ENCODE results near the gene SLC6A3.

The SLC6A3 gene

DNA sequence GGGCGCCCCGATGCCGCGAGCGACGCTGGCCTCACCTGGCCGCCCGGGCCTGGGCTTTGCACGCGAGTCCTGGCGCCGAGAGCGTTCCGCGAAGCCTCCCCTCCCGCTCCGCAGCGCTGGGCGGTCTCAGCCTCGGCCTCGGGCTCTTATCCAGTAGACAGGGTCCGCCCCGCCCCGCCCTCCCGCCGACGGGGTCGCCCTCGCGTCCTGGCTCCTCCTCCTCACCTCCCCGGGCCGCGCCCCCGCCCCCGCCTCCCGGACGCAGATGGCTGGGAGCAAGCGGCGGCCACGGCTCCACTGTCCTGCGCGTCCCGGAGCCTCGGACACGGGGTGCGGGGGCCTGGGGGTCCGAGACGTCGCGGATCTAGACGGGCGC, at the start of gene SLC6A3:
Gene SLC6A3, minus strand, starts transcription at position 128 of the 376 bp plus-strand sequence. CDS start 2,243 bp downstream, outside the sequence.
- DNase-seq = no peak

DNA sequence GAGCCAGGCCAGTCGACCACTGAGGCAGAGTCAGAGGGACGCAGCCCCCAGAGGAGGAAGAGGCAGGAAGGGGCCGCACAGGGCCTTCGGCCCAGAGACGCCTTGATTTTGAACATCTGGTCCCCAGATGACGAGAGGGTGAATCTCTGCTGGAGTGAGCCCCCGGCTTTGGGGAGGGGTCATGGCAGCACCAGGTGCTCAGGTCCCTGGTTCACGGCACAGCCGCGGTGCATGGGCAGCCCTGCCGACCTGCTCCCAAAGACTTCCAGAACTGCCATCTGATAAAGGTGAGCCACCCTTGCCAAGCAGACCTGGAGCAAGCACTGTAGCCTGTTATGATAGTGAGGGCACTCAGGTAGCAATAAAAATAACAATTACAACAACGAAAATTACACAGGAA, 48.7 kb upstream of the SLC6A3 start:
- no peak for DNase-seq

DNA sequence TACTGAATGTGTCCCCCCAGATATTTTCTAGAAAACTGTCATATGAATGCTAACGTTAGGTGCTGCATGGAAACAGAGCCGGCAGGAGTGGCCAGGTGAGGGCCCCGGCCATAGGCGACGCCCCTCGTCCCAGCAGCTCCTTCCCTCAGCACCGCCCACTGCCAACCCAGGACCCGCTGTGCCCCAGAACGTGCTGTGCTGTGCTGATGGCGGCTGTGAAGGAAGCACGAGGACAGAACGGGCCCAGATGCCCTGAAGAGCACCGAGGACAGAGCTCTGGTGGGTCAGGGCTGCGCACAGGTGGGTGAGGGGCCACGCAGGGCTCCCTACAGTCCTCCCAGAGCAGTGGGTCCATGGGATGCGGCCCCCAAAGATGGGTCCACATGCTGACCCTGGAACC, 48.2 kb upstream of the SLC6A3 start:
- DNase-seq = no peak

DNA sequence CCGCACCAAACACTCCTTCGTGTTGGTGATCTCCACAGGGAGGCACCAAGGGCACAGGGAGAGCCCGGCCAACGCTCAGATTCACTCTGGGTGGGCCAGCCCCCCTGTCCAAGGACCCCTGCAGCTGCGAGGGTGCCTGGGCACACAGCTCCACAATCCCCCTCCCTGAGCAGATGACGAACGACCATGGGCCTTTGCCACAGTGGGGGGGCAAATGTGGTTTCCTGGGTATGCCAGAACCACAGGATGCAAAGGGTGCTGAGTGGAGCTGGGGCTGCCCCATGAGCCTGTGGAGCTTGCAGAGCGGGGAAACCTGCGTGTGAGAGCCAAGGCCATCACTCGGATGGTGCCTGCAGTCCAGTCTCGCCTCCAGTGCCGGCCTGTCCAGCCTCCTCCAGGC, 47.5 kb upstream of the SLC6A3 start:
- DNase-seq = no peak

DNA sequence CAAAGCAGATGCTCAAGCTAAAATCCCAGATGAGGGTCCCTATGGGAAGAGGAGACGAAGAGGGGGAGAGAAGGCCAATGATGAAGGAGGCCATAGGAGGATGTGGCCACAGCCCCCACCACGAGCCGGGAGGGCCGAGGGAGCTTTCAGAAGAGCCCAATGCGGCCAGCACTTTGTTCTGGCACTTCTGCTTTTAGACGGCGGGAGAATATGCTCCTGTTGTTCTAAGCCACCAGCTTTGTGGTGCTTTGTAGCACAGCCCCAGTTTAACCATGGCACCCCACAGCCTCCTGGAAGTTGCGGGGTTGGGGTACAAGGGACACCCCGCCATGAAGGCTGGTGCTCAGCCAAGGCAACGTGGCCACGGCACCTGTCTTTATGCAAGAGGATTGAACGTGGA, 45.1 kb upstream of the SLC6A3 start:
- no peak for DNase-seq

DNA sequence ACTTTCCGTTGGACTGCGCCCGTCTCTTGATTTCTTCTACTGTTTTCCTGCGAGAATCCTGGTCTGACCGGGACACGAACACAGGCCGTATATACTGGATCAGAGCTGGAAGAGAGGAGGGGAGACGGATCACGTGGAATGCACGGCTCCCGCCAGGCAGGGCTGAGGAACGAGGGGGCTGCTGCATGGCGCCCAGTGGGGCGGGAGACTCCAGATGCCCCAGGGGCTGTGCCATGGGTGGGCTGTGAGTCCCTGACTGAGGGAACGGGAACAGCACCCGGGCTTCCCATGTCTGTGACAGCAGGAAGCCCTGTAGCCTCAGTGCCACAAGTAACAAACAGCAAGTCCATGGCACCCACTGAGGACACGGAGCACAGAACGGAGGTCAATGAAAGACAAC, 44.5 kb upstream of the SLC6A3 start:
- no peak for DNase-seq

DNA sequence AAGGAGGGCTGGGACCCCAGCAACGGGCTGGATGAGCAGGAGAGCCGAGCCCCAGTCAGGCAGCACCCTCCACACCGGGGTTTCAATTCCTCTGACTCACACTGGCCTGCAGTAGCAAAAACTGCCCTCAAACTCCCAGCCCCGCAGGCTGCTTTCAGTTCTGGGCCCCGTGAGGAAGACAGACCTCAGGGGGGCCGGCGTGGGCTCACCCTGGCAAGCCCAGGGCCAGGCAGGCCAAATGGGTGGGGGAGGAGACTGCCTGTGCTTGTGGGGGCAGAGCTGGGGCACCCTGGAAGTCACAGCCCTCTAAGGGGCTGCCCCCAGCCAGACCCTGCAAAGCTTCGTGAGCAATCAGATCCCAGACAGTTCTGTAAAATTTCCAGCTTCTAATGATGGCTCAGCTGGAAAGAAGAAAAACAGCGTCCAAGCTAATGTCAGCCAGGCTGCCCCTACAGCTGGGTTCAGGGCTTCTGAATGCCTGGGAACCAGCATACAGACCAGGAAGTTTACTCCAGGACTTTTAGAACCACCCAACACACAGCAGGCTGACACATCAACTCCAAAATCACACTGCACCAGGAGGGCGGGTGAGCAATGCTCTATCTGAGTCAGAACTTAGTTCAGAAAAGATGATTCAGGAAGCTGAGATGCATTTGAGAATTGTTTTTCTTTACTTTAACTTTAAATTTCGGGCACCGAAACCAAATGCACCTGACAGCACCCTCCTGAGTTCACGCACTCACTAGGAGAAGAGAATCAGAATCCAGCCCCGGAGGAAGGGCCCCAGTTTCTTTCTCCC, 43.8 kb upstream of the SLC6A3 start:
- DNase-seq = no peak

DNA sequence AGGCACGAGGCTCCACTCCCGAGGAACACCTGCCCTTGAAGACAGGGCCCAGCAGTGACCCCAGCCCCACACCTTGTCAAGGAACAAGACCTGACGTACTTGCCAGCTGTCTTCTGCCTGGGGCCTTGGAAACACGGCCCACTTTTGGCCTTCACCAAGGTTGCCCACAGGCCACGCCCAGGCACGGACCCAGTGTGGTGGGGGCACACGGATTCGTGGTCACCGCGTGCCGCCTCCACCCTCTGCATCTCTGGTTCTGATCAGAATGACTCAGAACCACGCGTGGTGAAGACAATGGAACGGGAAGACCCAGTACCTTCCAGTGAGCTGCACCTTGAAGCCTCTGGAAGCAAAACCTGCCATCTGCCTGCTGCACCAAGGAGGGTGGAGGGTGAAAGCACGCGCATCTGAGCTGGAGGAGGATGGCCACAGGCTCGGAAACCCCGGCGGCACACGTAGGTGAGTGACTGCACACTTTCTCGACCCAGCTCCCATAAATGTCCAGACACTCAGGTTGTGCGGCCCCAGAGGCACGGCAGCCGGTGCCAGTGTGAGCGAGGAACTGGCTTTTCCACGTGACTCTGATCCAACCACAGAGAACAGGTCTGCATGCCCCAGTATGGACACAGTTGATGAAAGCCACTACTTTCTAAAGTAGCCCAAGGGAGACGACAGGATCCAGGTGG, 42.0 kb upstream of the SLC6A3 start:
- no peak for DNase-seq

DNA sequence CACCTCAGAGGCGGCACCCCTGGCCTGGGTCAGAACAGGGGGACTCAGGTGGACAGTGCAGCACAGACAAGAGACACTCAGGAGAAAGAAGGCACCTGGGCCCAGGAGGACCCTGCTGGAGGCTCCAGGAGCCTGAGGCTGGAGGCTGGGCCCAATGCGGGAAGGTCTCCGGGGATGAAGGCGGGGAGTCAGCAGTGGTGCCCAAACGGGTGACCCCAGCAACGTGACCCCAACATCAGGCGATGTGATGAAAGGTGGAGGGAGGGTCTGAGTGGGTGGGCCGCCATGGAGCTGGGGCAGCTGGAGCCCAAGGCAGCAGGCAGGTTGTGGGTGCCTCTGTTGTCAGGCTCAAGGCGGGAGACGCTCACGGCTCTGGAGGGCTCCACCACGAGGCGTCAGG, 41.0 kb upstream of the SLC6A3 start:
- DNase-seq = no peak

DNA sequence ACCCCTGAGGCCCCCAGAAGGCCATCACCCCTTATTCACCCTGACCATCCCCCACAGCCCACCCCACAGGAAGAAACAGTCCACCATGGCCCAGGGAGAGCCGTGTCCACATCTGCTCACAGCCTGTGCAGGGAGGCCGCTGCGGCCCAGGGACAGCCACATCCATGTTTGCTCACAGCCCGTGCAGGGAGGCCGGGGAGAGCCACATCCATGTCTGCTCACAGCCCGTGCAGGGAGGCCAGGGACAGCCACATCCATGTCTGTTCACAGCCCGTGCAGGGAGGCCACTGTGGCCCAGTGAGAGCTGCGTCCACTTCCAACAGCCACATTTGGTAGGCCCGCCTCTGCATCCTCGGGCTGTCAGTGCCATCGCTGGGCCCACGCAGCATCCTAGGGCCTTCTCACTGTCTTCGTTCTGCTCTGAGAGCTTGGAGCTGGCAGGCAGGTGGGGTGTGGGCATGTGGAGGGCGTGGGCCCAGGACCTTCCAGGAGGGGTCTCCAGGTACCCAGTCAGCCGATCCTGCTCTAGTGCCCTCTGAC, 40.4 kb upstream of the SLC6A3 start:
- no peak for DNase-seq

DNA sequence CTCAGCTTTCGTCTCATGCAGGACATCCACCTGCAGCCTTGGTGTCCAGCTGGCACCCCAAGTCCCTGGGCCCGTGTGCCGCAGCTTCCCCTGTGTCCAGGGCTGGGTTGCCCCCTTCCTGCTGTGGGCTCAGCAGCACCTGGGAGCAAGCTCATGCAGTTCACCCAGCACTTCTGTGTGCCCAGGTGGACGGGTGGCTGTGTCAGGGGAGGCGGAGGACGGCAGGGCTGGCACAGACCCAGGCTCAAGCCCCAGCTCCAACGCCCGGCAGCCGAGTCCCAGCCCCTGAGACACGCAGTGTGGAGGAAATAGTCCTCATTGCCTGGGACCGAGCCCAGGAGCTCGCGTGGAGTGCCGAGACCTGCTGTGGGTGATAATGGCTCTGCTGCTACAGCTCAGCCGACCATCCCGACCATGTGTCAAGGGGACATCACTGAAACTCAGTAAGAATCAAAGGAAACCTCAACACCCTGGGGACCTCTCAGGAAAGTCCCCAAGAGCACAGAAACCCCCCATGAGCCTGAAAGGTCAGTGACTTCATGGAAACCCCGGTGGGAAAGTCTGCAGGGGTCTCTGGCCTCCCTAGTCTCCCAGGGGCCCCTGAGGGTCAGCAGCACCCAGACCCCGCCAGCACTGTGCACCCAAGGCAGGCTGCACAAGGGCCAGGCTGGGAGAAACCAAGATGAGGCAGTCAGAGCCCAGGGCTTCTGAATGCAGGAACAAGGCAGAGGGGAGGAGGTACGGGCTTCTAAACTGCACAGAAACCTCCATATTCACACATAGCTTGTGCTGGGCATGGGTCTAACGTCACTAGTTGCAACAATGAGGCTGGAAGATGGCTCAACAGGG, 39.7 kb upstream of the SLC6A3 start:
- DNase-seq = no peak

DNA sequence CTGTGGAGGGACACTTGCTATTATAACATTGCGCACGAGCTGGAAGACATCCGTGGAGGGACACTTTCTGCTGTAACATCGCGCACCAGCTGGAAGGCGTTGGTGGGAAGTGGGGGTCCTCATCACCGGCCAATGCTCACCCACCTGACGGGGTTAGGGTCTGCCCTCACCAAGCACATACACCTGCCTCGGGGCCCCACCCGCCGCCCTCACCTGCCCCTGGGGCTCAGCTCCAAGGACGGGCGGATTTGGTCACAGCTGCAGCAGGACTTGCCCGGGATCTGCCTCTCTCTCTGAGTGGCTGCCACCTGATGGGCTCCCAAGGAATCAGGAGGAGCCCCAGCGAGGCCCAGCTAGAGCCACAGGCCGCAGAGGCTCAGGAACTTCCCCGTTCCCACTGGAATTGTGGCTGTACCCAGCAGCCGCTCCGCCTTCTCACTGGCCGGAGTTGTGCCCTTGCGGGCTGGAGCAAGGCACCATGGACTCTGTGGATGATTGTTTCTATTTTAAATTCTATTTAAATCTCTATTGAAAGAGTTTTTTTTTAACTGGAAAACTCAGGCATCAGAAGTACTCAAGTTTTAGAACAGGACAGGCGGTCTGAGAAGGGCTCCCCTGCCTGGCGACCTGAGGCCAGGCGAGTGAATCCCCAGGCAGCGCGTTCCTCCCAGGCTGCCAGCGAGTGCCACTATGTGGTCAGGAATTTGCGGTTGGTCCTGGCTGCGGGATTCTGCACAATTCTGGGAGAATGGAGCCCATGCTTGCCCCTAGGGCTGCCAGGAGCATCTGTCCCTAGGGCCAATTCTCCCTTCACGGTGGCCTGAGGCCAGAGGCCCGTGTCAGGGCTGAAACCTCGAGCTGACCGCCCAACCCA, 38.9 kb upstream of the SLC6A3 start:
- no peak for DNase-seq

DNA sequence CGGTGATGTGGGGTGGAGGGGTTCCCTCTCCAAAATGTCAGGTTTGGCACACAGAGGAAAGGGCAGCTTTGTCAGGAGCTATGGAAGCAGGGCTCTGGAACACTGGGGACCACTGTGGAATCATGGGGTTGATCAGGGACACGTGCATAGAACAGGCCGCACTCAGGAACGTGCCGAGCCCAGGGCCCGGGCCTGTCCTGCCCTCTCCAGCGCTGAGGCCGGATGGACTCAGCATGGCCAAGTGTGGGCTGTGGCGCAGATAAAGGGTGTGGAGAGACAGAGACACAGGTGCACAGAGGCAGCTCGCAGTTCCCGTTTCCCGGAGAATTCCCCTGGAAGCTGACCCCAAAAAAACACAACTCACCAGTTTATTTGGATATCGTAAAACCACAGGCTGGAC, 37.8 kb upstream of the SLC6A3 start:
- DNase-seq = no peak

DNA sequence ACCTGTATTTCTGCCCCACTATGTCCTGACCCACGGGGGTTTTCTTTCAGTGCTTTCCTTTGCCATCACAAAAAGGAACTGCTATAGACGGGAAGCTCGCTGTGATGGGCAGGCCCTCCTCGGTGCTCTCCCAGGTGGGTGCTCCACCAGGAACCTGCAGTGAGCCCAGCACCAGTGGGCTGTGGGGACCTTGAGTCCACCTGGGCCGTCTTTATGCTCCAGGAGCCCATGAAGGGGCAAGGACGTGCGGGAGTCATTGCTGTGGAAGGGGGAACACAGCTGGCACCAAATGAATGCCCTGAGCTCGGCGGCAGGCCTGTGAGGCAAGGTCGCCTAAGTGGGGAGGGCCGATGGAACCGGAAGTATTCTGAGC, 36.7 kb upstream of the SLC6A3 start:
- DNase-seq = no peak

DNA sequence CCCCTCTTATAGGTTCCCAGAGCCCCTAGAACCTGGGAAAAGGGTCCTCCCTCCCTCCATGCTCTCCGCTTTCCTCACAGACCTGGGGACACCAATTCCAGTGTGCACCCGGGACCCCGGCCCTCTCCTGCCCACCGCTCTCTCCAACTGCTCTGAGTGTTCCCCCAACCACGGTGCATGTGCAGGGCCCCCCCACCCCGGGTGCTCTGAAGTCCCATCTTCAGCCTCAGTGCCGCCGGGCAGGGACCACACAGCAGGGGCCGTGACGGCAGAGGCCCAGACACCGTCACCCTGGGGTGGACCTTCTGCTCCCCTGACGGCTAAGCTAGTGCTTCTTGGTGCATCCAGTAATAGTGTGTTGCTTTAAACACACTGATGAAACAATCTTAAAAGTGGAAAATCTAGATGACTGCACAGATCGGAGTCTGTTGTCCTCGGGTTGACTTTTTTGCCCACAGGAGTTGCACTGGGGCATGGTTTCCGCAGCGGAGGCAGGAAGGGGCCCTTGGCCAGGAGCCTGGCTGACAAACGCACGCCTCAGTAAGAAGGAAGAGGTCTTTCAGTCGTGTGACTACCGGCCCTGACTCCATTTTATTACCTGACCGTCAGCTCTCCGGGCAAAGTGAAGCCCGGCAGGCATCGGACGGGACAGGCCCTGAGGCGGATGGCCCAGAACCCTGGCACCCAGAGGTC, 36.2 kb upstream of the SLC6A3 start:
- no peak for DNase-seq

DNA sequence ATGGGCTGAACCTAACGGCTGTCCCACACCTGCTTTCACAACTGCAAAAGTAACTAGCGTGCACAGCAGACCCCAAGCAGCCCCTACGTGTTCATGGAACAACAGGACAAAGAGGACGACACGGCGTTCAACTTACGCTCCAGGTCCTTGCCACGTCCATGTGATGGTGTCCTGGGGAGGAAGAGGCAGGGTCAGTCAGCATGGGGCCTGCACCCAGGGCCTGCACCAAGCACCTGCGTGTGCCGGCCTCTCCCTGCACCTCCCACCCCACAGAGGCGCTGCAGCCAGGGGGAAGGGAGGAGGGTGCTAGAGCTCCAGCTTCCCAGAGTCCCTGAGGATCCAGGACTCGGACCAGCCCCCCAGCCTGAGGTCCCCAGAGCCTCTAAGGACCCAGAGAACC, 35.6 kb upstream of the SLC6A3 start:
- no peak for DNase-seq

DNA sequence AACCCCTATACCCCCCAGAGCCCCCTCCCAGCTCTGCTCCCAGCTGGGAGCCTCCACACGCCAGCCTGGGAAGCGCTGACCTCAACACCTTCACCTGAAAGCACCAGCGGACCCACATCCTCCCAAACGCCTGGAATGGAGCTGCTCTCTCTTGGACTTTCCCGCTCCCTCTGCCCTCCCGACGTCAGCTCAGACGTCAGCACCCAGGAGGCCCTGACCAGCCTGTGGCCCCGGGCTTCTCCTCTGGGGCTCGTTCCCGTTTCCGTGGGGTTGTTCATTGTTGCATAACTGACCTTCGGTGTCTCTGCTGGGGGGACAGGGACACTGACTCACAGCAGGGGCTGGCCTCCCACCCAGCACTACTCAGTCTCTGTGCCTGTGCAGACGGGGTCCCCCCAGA, 35.0 kb upstream of the SLC6A3 start:
- DNase-seq = peak in 1 of 2 experiments; percentile 53

DNA sequence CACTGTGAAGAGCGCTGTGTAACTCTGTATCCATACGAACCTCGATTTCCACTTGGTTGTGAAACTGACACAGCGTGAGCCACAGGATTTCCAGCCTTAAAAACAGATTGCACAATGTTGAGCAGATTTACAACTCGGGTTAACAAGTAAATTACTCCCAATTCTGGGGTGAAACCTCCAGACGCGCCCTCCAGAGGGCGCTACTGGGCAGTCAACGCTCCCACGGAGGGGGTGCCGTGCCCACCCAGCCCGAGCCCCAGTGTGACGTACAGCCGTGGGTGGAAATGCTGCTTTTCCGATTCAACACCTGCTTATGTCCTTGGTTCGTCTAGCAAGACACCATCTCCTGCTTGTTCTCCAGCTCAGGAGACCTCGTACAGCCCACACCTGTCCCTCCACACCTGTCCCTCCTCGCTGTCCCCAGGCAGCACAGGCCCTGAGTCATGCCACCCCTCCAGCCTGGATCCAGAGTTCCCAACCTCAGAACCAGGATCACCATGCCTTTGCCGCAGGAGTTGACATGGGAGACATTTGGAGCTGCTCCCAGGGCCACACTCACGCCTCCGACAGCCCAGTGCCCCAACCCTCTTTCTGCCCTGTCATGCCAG, 34.4 kb upstream of the SLC6A3 start:
- DNase-seq = no peak

DNA sequence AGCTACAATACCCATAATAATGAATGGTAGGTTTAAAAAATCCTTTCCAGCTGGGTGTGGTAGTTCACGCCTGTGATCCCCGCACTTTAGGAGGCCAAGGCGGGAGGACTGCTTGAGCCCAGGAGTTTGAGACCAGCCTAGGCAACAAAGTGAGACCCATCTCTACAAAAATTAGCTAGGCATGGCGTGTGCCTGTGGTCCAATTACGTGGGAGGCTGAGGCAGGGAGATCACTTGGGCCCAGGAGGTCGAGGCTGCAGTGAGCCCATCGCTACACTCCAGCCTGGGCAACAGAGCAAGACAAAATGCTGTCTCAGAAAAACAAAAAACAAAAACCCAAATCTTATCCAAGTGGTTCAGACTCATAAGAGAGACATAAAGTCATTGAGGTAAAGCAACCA, 33.8 kb upstream of the SLC6A3 start:
- DNase-seq = no peak

DNA sequence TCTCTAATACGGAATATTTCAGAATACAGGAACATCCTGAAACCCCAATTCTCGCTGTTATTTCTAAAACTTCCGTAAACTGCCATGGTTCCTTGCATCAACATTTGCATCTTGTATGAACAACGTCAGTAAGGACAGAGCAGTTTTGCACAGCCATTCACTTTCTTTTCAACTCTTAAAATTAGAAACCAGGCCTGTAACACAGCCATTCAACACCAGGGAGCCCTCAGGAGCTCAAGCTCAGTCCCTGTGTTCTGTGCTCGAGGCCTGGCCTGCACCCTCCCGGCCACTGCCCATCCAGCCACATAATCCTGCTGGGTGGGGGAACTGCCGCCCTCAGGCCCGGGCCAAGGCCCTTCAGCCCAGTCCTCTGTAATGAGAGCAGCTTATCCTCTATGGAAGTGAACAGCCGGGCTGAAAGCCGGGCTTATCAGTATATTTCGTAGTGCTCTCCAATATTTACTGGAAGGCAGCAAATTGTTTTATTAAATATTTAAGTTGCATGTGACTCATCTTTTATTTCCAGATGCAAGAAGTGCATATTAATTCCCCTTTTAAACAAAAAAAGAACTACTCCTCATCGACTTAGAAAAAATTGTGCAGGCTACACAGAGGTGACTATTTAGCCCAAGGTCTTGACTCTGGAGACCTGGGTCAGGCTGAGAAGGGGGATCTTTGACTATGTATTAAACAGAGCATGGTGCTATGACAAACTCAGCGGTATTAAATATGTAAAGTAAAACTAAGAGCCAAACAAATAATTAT, 33.2 kb upstream of the SLC6A3 start:
- DNase-seq = no peak

DNA sequence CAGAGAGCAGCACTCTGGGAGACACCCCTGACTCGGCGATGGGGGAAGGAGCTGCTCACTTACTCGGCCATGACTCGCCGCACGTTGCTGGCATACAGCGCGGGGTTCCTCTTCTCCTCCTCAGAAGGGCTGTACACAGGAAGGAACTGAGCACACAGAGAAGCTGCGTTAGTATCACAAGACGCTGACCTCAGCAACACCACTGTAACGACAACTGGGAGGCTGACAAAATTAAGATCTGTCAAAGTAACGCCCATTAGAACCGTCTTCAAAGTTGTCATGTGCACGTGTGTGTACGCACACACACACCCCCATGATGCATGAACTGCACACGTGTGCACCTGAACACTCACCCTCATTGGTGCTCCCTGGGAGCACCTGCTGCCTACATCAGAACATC, 32.1 kb upstream of the SLC6A3 start:
- no peak for DNase-seq

Measured in SHP77 (cell line).